ENCODE measurements around the gene PKN3.

Gene PKN3

DNA sequence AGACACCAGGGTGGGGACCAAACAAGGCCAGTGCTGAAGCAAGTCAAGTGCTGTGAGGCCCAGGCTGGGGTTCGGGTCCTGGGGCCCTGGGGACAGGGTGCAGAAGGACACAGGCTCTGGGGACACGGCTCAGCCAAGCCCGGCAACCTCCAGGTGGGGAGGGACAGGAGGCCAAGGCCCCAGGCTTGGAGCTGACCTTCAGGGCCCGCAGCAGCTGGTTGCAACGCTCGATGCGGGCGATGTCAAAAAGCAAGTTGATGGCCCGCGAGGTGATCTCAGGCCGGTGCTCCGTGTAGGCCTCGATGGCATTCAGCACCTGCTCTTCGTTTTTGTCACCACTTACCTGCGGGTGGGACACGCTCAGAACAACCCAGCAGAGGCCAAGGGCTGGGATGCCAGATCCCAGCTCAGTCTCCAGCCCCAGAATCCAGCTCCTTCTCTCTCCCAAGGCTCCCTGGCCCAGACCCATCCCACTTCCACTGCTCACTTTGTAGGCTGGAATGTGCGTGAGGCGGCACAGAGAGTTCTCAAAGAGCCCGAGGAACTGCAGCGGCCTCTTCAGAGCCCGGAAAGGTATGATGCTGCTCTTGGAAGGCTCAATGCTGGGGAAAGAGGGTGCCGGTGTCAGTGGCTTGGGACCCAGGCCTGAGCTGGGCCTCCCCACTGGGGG lies 48.8 kb downstream of the PKN3 start:
- no peak for DNase-seq

DNA sequence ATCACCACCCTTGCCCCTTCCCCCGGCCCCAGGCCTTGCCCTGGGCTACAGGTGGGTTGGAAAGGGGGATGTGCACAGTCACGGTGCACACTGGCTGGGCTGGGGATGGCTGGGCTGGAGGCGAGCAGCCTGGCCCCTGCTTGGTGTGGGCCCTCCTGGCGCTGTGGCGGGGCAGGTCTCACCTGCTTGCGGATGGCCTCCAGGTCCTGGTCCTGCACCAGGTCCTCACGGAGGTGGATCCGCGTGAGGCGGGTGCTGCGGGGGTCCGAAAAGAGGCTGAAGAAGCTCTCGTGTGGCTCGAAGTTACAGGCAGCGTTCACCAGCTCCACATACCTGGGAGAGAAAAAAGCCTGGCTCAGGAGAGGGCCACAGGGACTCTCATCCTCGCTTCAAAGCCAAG lies 51.3 kb downstream of the PKN3 start:
- no peak for DNase-seq

DNA sequence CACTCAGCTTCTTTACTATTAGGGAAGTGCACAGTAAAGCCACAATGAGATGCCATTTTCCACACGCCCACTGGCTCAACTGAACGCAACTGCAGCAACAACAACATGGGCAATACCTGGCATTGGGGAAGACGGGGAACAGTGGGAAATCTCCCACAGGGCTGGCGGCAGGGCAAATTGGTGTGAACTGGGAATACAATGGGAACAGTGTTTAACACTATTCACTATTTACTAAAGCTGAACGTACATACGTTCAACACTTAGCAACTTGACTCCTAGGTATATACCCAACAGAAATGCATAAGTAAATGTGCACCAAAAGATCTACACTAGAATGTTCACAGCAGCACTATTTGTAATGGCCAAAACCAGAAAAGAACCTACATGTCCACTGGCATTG lies 55.3 kb downstream of the PKN3 start:
- DNase-seq, result no peak

DNA sequence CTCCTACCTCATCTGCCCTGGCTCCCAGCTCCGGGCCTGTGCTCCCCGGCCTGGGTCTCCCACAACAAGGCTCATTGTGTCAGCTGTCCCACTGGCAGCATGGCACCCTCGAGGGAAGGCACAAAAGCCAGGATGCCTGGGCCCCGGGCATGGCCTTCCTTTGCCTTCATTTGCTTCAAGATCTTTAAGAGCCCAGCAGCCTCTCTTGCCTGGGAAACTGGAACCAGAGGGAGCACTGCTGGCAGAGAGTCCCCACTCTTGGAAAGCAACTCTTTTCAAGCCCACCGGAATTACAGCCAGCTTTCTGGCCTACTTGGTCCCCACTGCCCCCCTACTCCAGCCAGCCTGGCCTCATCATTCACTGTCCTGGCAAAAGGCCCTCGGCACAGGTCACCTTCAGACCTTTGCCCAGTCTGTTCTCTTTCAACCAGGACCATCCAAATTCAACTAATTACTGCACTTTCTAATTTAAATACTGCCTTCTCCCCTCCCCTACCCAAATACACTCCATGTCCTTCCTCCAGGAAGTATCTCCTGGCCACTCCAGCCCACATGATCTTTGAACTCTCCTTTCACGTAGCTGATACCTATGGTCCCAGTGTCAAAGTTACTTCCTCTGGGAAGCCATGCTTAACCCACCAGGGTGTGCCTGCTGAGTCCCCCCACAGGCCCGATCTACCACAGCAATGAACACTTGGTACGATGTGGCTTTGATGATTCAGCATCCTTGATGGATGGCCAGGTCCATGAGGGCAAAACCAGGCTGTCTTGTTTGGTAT lies 60.6 kb downstream of the PKN3 start:
- DNase-seq, result no peak

DNA sequence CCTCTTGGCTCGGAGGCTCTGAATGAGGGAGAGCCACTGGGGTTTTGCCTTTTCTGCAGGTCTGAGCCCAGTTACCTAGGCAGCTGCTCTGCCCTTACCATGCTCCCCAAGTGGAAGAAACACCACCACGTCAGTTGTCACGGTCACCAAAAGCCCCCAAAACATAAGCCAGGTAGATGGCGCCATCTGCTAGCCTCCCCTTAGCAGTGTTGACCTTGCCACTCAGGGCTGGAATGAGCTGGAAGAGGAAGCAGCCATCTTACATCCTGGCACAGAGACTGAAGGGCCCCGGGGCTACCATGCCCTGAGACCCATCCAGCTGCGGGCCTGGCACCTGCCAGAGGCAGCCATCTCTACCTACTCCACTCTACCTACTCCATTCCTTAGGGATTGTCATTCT lies 62.1 kb downstream of the PKN3 start:
- DNase-seq, result no peak

DNA sequence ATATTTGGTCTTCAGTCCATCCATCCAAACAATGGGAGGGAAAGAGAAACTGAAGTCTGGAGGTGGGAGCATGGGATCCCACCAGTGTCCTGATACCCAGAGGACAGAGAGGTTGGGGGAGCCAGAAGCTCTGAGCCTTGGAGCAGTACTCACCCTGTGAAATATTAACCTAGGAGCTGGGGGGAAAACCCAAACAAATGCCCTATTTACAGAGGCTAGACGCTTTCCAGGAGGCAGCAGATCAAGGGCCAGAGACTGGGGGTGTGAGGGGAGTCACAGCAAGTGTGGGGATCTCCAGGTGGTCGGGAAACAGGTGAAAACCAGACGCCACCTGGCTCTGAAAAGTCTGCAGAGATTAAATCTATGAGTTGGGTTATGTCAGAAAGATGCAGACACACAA lies 63.2 kb downstream of the PKN3 start:
- no peak for DNase-seq

DNA sequence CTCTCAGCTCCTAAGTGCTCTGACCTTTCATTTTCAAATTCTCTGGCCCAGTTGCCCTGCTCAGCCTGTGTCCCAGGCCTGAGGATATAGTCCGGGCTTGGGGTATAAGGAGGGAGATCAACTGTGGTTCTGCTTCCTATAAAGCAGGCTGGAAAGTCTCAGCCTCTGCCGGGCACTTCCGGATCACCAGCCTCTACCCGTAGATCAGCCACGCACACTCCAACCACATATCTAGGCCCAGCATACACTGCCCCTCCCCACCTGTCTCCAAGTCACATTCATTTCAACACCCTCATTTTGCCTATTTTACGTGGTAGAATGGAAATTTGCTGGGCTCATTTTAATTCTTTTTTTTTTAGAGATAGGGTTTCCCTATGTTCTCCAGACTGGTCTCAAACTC lies 66.3 kb downstream of the PKN3 start:
- no peak for DNase-seq
